ENCODE data around the gene TBC1D7. TPM values are rescaled to one million over a fixed set of nuclear protein-coding genes. Genes with fewer than 3 reads are reported as not detected.

Gene TBC1D7
- total and polyA plus RNA-seq, 7 donors = 7.2 to 33.6 (median 13.8) TPM

DNA sequence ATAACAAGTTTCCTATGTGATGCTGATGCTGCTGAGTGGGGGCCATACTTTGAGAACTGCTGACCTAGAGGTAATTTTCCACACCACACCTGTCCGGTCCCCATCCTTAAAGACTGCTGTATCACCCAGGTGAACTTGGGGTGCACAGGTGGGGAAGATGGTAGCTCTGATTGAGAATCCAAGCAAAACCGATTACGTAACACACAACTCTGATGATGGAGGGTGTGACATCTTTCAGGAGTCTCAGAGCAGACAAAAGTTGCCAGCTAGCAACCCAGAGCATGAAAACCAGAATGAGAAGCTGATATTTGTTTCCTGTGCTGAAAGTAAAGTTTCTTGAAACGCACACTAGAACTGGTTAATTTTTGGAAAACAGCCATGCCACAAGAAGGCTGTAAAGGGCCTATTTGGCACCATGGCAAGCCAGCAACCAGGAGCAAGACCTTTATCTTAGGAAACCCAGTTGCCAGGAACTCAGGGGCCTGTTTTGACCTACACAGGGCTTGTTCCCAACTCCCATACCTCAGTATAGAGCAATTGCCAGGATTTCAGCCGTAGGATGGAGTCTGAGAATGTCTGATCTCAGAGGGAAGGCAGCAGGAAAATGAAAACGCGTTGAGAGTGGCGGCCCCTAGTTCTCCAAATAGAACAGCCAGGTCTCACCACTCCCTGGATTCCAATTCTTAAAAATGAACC, 21.6 kb upstream of the TBC1D7 start:
- Histone ChIP-seq H3K27me3 (no peaks in the 10 kb centered on the region), H3K27ac (no peak overlapping the region), H3K4me3 (no peak overlapping the region), H3K36me3 (no peaks in the 10 kb centered on the region), H3K9me3 (no peaks in the 10 kb centered on the region), H3K4me1 (peaks cover 0 to 11% (median 4%) of the 10 kb centered on the region in 4 donors)
- WGBS, 2 donors = 94 to 96% methylated on average over 8 of the region's 8 CpGs
- no peak for DNase-seq
- intact Hi-C loops (cut with DNase I) = no loop called here
- TF ChIP-seq POLR2A (IDR thresholded peaks at IDR 0.05) (no peak), POLR2AphosphoS5 (IDR thresholded peaks at IDR 0.05) (no peak), CTCF (IDR thresholded peaks at IDR 0.05) (no peak), EP300 (IDR thresholded peaks at IDR 0.05) (no peak)

DNA sequence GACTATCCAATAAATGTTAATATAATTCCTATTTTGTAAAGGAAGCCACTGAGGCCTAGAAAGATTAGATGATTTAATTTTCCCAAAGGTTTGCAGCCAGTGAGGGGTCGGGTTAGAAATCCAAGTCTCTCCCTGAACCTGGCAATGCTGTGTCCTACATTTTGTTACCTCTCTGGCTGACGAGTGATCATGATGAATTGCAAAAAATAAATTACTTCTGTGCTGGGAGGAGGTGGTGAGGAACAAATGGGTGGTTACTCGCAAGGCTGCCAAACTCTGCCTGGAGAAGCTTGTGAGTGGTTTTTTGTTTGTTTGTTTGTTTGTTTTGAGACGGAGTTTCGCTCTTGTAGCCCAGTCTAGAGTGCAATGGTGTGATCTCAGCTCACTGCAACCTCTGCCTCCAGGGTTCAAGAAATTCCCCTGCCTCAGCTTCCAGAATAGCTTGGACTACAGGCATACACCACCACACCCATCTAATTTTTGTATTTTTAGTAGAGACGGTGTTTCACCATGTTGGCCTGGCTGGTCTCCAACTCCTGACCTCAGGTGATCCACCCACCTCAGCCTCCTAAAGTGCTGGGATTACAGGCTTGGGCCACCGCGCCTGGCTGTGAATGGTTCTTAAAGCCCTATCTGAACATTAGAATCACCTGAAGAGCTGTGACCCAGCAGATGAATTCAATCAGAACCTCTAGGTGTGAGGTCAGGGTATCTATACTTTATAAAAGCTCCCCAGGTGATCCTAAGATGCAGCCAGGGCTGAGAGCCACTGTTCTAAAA, 20.2 kb upstream of the TBC1D7 start:
- no peak overlapping the region for H3K4me3 ChIP-seq
- intact Hi-C loops (cut with DNase I) = no loop called here
- H3K27ac ChIP-seq = no peak overlapping the region
- DNase-seq = no peak
- TF ChIP-seq POLR2AphosphoS5 (IDR thresholded peaks at IDR 0.05) = no peak
- no peak for TF ChIP-seq EP300 (IDR thresholded peaks at IDR 0.05)
- no peaks in the 10 kb centered on the region for H3K36me3 ChIP-seq
- H3K4me1 ChIP-seq = no peaks in the 10 kb centered on the region
- WGBS, 2 donors = 84 to 92% methylated on average over 8 of the region's 8 CpGs
- no peaks in the 10 kb centered on the region for H3K27me3 ChIP-seq
- H3K9me3 ChIP-seq = no peaks in the 10 kb centered on the region

GRCh38 chr6:13346245-13346644, 17.9 kb upstream of the TBC1D7 start:
- 87 to 95% methylated on average over 5 of the region's 5 CpGs for WGBS, 2 donors
- Histone ChIP-seq H3K27ac (no peak overlapping the region), H3K4me1 (no peaks in the 10 kb centered on the region), H3K36me3 (no peaks in the 10 kb centered on the region), H3K9me3 (no peaks in the 10 kb centered on the region), H3K4me3 (no peak overlapping the region), H3K27me3 (no peaks in the 10 kb centered on the region)
- intact Hi-C loops (cut with DNase I) = no loop called here
- no peak for DNase-seq
- TF ChIP-seq CTCF (IDR thresholded peaks at IDR 0.05) (no peak), EP300 (IDR thresholded peaks at IDR 0.05) (no peak), POLR2AphosphoS5 (IDR thresholded peaks at IDR 0.05) (no peak), POLR2A (IDR thresholded peaks at IDR 0.05) (no peak)

- H3K4me3 ChIP-seq = no peak overlapping the region
- H3K4me1 ChIP-seq = no peaks in the 10 kb centered on the region
- no peak overlapping the region for H3K27ac ChIP-seq
- intact Hi-C loops (cut with DNase I) = no loop called here
- 94% methylated on average over 5 of the region's 5 CpGs for WGBS, 2 donors
- H3K9me3 ChIP-seq = no peaks in the 10 kb centered on the region
- no peaks in the 10 kb centered on the region for H3K36me3 ChIP-seq
- TF ChIP-seq POLR2A (IDR thresholded peaks at IDR 0.05) (no peak), CTCF (IDR thresholded peaks at IDR 0.05) (no peak), POLR2AphosphoS5 (IDR thresholded peaks at IDR 0.05) (no peak), EP300 (IDR thresholded peaks at IDR 0.05) (no peak)
- no peaks in the 10 kb centered on the region for H3K27me3 ChIP-seq
- DNase-seq = no peak
Measured at GRCh38 chr6:13342414-13343019, 14.2 kb upstream of the TBC1D7 start.
